SIG-M5 (cell line): ENCODE data around the gene ADARB2.

Experiments used
- DNase-seq: peaks from one replicate; lab custom pipeline; 2025; lab: John Stamatoyannopoulos, UW

ADARB2 gene

GRCh38 chr10:1289591-1289990 lies 447.7 kb downstream of the ADARB2 start:
- DNase-seq: no peak

GRCh38 chr10:1287971-1288401 lies 449.3 kb downstream of the ADARB2 start:
- DNase-seq: no peak

GRCh38 chr10:1287487-1287886 lies 449.8 kb downstream of the ADARB2 start:
- no peak for DNase-seq

- DNase-seq: no peak
These were observed 453.2 kb downstream of the ADARB2 start for GRCh38 chr10:1284076-1284475.

- no peak for DNase-seq
These were observed 455.9 kb downstream of the ADARB2 start for GRCh38 chr10:1281405-1281782.

- no peak for DNase-seq
These were observed 456.6 kb downstream of the ADARB2 start for GRCh38 chr10:1280466-1281404.

- DNase-seq: no peak
These were observed 459.0 kb downstream of the ADARB2 start for GRCh38 chr10:1278306-1278705.

GRCh38 chr10:1274701-1275544 lies 462.4 kb downstream of the ADARB2 start:
- DNase-seq: no peak

- DNase-seq: no peak
These were observed 463.1 kb downstream of the ADARB2 start for GRCh38 chr10:1274111-1274661.

- no peak for DNase-seq
These were observed 463.8 kb downstream of the ADARB2 start for GRCh38 chr10:1273372-1274105.

GRCh38 chr10:1272777-1273161 lies 464.6 kb downstream of the ADARB2 start:
- DNase-seq: no peak

- no peak for DNase-seq
These were observed 465.1 kb downstream of the ADARB2 start for GRCh38 chr10:1272079-1272776.

- no peak for DNase-seq
These were observed 466.4 kb downstream of the ADARB2 start for GRCh38 chr10:1270906-1271305.

GRCh38 chr10:1270490-1270889 lies 466.8 kb downstream of the ADARB2 start:
- no peak for DNase-seq

- no peak for DNase-seq
These were observed 468.5 kb downstream of the ADARB2 start for GRCh38 chr10:1268831-1269230.

GRCh38 chr10:1267568-1267967 lies 469.8 kb downstream of the ADARB2 start:
- DNase-seq: no peak

- no peak for DNase-seq
These were observed 470.2 kb downstream of the ADARB2 start for GRCh38 chr10:1267148-1267547.

GRCh38 chr10:1266033-1266802 lies 471.1 kb downstream of the ADARB2 start:
- DNase-seq: no peak

- DNase-seq: no peak
These were observed 473.3 kb downstream of the ADARB2 start for GRCh38 chr10:1264001-1264400.

- no peak for DNase-seq
These were observed 480.1 kb downstream of the ADARB2 start for GRCh38 chr10:1257274-1257673.

- DNase-seq: no peak
These were observed 480.9 kb downstream of the ADARB2 start for GRCh38 chr10:1256432-1256725.
